ENCODE results near the gene FOXP1. TPM values are rescaled to one million over a fixed set of nuclear protein-coding genes. Genes with fewer than 3 reads are reported as not detected.

FOXP1 gene
- total and polyA plus RNA-seq, 9 of the 15 experiments (the other 6 are each of a cell fraction or from before 2014, with no cell fraction given), result 7.7 to 34.5 (median 13.7) TPM

DNA sequence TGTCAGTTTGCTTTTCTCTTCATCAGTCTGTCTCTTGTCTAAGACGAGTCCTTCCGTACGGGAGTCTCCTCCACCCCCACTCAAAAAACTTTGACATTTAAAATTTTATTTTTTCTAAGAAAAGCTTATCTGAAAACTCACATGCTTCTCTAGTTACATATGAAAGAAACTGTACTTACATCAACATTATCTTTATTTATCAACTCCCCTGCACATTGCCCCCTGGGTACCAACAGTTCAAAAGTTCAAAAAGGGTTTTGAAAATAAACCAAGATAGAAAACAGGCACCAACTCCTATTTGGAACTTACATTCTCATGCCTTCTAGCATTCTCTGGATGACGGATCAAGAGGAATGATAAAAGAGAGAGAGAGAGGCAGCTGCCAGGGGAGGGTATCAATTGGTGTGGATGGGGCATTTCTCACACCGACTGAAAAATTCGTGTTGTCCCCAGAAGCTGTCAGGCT lies 182.5 kb downstream of the FOXP1 start (continued):
- TF ChIP-seq CTBP1 (IDR thresholded peaks at IDR 0.05; ENCODE audit: borderline replicate concordance) (no peak), TAF1 (IDR thresholded peaks at IDR 0.05; ENCODE audit: control insufficient read depth, extremely low read depth, insufficient read depth, low read length, severe bottlenecking) (no peak), ZZZ3 (IDR thresholded peaks at IDR 0.05) (no peak), CBX8 (IDR thresholded peaks at IDR 0.05; ENCODE audit: borderline replicate concordance, extremely low read depth, low read depth, low read length, poor library complexity, severe bottlenecking) (no peak), TCF7L2 (IDR thresholded peaks at IDR 0.05; ENCODE audit: low read depth, low read length) (no peak), TBL1XR1 (IDR thresholded peaks at IDR 0.05; ENCODE audit: low read length in 2 of 2) (peak in 1 of 2 experiments; percentile 56; a peak in 1 of 4 replicates), HNRNPK (IDR thresholded peaks at IDR 0.05; ENCODE audit: low read depth, low read length, poor library complexity, severe bottlenecking) (no peak), ZFP30 (CRISPR knock-in tag; IDR thresholded peaks at IDR 0.05; ENCODE audit: borderline replicate concordance) (no peak), SRSF9 (IDR thresholded peaks at IDR 0.05; ENCODE audit: borderline replicate concordance, low read depth, low read length) (no peak), ZKSCAN8 (CRISPR knock-in tag; IDR thresholded peaks at IDR 0.05) (no peak), SUPT5H (IDR thresholded peaks at IDR 0.05) (no peak), FOXK1 (CRISPR knock-in tag; IDR thresholded peaks at IDR 0.05; ENCODE audit: borderline replicate concordance) (no peak), ARID1B (IDR thresholded peaks at IDR 0.05) (peak; percentile 85), ZNF232 (CRISPR knock-in tag; IDR thresholded peaks at IDR 0.05) (no peak)
- TF ChIP-seq, protein P1, sequence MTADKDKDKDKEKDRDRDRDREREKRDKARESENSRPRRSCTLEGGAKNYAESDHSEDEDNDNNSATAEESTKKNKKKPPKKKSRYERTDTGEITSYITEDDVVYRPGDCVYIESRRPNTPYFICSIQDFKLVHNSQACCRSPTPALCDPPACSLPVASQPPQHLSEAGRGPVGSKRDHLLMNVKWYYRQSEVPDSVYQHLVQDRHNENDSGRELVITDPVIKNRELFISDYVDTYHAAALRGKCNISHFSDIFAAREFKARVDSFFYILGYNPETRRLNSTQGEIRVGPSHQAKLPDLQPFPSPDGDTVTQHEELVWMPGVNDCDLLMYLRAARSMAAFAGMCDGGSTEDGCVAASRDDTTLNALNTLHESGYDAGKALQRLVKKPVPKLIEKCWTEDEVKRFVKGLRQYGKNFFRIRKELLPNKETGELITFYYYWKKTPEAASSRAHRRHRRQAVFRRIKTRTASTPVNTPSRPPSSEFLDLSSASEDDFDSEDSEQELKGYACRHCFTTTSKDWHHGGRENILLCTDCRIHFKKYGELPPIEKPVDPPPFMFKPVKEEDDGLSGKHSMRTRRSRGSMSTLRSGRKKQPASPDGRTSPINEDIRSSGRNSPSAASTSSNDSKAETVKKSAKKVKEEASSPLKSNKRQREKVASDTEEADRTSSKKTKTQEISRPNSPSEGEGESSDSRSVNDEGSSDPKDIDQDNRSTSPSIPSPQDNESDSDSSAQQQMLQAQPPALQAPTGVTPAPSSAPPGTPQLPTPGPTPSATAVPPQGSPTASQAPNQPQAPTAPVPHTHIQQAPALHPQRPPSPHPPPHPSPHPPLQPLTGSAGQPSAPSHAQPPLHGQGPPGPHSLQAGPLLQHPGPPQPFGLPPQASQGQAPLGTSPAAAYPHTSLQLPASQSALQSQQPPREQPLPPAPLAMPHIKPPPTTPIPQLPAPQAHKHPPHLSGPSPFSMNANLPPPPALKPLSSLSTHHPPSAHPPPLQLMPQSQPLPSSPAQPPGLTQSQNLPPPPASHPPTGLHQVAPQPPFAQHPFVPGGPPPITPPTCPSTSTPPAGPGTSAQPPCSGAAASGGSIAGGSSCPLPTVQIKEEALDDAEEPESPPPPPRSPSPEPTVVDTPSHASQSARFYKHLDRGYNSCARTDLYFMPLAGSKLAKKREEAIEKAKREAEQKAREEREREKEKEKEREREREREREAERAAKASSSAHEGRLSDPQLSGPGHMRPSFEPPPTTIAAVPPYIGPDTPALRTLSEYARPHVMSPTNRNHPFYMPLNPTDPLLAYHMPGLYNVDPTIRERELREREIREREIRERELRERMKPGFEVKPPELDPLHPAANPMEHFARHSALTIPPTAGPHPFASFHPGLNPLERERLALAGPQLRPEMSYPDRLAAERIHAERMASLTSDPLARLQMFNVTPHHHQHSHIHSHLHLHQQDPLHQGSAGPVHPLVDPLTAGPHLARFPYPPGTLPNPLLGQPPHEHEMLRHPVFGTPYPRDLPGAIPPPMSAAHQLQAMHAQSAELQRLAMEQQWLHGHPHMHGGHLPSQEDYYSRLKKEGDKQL (CRISPR knock-in tag; IDR thresholded peaks at IDR 0.05; ENCODE audit: borderline replicate concordance), result no peak
- TF ChIP-seq, protein P2, sequence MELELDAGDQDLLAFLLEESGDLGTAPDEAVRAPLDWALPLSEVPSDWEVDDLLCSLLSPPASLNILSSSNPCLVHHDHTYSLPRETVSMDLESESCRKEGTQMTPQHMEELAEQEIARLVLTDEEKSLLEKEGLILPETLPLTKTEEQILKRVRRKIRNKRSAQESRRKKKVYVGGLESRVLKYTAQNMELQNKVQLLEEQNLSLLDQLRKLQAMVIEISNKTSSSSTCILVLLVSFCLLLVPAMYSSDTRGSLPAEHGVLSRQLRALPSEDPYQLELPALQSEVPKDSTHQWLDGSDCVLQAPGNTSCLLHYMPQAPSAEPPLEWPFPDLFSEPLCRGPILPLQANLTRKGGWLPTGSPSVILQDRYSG (tag; conservative IDR thresholded peaks at IDR 0.05; ENCODE audit: low read depth), result no peak
- TF ChIP-seq, protein P3, sequence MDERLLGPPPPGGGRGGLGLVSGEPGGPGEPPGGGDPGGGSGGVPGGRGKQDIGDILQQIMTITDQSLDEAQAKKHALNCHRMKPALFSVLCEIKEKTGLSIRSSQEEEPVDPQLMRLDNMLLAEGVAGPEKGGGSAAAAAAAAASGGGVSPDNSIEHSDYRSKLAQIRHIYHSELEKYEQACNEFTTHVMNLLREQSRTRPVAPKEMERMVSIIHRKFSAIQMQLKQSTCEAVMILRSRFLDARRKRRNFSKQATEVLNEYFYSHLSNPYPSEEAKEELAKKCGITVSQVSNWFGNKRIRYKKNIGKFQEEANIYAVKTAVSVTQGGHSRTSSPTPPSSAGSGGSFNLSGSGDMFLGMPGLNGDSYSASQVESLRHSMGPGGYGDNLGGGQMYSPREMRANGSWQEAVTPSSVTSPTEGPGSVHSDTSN (CRISPR knock-in tag; IDR thresholded peaks at IDR 0.05; ENCODE audit: low read depth), result no peak
- TF ChIP-seq, protein P3 (tag; conservative IDR thresholded peaks at IDR 0.05; ENCODE audit: low read depth), result no peak
- TF ChIP-seq, protein P4, sequence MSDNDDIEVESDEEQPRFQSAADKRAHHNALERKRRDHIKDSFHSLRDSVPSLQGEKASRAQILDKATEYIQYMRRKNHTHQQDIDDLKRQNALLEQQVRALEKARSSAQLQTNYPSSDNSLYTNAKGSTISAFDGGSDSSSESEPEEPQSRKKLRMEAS (CRISPR knock-in tag; IDR thresholded peaks at IDR 0.05), result no peak
